K562 (cell line): Measurements from ENCODE around the gene GRAMD1B. TPM values are rescaled to one million over a fixed set of nuclear protein-coding genes. Genes with fewer than 3 reads are reported as not detected.

Experiments used
- ATAC-seq: fragments of 200-7000 bp; cut with Tn5 transposase; 3 replicates; pipeline ENCODE4 v1.9.1; 2020; ENCODE audit warnings: moderate library complexity
- BruUV-seq: library from RNA; stranded (reverse); fragments of 400-500 nt; replicated peaks from 2 replicates; lab custom pipeline; 2021; lab: Mats Ljungman, UMichigan
- CTCF ChIA-PET: fragments of 300-600 bp; formaldehyde crosslinking; extraction: SDS; loops from one replicate; lab custom pipeline; 2021; ENCODE audit warnings: low intra/inter-chr PET ratio; lab: Yijun Ruan, JAX
- POLR2A ChIA-PET: fragments of 300-600, 350-650 bp; sonication (Branson Sonifier 250); formaldehyde crosslinking; extraction: SDS; loops from one replicate; lab custom pipeline; 2021; ENCODE audit warnings: antibody characterized with exemption, inconsistent platforms; lab: Yijun Ruan, JAX
- DNase-seq, 4 experiments: peaks; one replicate each; pipeline versions ENCODE4 v3.0.0 to v3.0.0-alpha.2; 2011 to 2018; ENCODE audit warnings: low spot score in 3 of 4, mixed read lengths in 3 of 4; ENCODE audit errors: extremely low read depth in 1 of 4
- FAIRE-seq: peaks from 2 replicates; lab custom pipeline; 2011; peaks lifted over from hg19 to GRCh38; lab: Jason Lieb, UNC
- H2AFZ ChIP-seq: 2 replicates; pipeline ENCODE4 v1.6.0; 2011; ENCODE audit warnings: low read depth, low read length, control low read depth, inconsistent platforms
- H3K27ac ChIP-seq: fragments of 200-600 bp; 3 replicates; pipeline ENCODE4 v1.8.0; 2011; ENCODE audit warnings: low read depth, mild to moderate bottlenecking, control low read depth, inconsistent platforms, low read length, moderate library complexity, mixed read lengths; ENCODE audit errors: extremely low read depth
- H3K27me3 ChIP-seq, 2 experiments: fragments of 300-600 bp in 1 of 2; 2 replicates in 1 of 2; 3 replicates in 1 of 2; pipeline versions ENCODE4 v1.6.0 to v1.8.0; 2011; ENCODE audit warnings: inconsistent platforms in 2 of 2, low read length in 2 of 2, mild to moderate bottlenecking in 1 of 2, mixed read lengths in 1 of 2, moderate library complexity in 1 of 2; ENCODE audit not compliant: control insufficient read depth in 2 of 2, insufficient read depth in 2 of 2
- H3K36me3 ChIP-seq: fragments of 300-600 bp; 3 replicates; pipeline ENCODE4 v1.8.0; 2011; ENCODE audit warnings: mild to moderate bottlenecking, low read length, inconsistent platforms; ENCODE audit not compliant: control insufficient read depth, insufficient read depth
- H3K4me1 ChIP-seq, 2 experiments: fragments of 200-600 bp in 1 of 2; replicated peaks in 1 of 2; 2 replicates in 1 of 2; 3 replicates in 1 of 2; pipeline versions ENCODE4 v1.5.1 to v1.8.0; 2011; ENCODE audit warnings: inconsistent platforms in 2 of 2, low read length in 2 of 2, mild to moderate bottlenecking in 1 of 2, mixed read lengths in 1 of 2, moderate library complexity in 1 of 2; ENCODE audit not compliant: control insufficient read depth in 2 of 2, insufficient read depth in 2 of 2
- H3K4me2 ChIP-seq: 2 replicates; pipeline ENCODE4 v1.6.1; 2011; ENCODE audit warnings: low read length, control low read depth, inconsistent platforms, mixed read lengths; ENCODE audit not compliant: insufficient read depth
- H3K4me3 ChIP-seq: fragments of 200-600 bp; sonication (generic), shearing (Covaris generic); 2 replicates; pipeline ENCODE4 v1.5.1; 2016; ENCODE audit warnings: control low read depth, inconsistent platforms
- H3K79me2 ChIP-seq: fragments of 200-600 bp; 3 replicates; pipeline ENCODE4 v1.8.0; 2011; ENCODE audit warnings: low read length, inconsistent platforms; ENCODE audit not compliant: control insufficient read depth, insufficient read depth
- H3K9ac ChIP-seq, 2 experiments: 2 replicates each; pipeline versions ENCODE4 v1.6.0 to v1.6.1; 2011; ENCODE audit warnings: low read depth in 2 of 2, low read length in 2 of 2, control low read depth in 1 of 2, inconsistent platforms in 1 of 2, mild to moderate bottlenecking in 1 of 2, mixed read lengths in 1 of 2; ENCODE audit not compliant: insufficient read depth in 1 of 2
- H3K9me1 ChIP-seq: one replicate; pipeline ENCODE4 v1.6.0; 2011; ENCODE audit warnings: inconsistent platforms, mild to moderate bottlenecking, low read length, moderate library complexity; ENCODE audit not compliant: control insufficient read depth, insufficient read depth
- H3K9me3 ChIP-seq: replicated peaks from 2 replicates; pipeline ENCODE4 v1.5.1; 2011; ENCODE audit warnings: low read depth, low read length, inconsistent platforms; ENCODE audit not compliant: control insufficient read depth, insufficient read depth
- H4K20me1 ChIP-seq: replicated peaks from 2 replicates; pipeline ENCODE4 v1.6.1; 2011; ENCODE audit warnings: low read length, inconsistent platforms, mixed read lengths; ENCODE audit not compliant: control insufficient read depth, insufficient read depth
- CBFB ChIP-seq: sonication (generic); formaldehyde crosslinking; IDR thresholded peaks from 2 replicates; pipeline ENCODE4 v1.4.0; 2020; ENCODE audit warnings: mild to moderate bottlenecking, missing genetic modification reagents
- CHD2 ChIP-seq: IDR thresholded peaks from 2 replicates; pipeline ENCODE4 v1.6.1; 2011; ENCODE audit warnings: low read depth, low read length
- CSDE1 ChIP-seq, 2 experiments: fragments of 450-650 bp; IDR thresholded peaks; 2 replicates each; pipeline ENCODE4 v1.6.1; 2016; ENCODE audit warnings: mild to moderate bottlenecking in 1 of 2
- CXXC5 ChIP-seq: fragments of 250-450 bp; sonication (Bioruptor Pico); IDR thresholded peaks from 2 replicates; pipeline ENCODE4 v1.8.0; 2022; ENCODE audit warnings: inconsistent platforms, mild to moderate bottlenecking, moderate library complexity
- DMBX1 ChIP-seq: fragments of 250-450 bp; sonication (Bioruptor Pico); IDR thresholded peaks from 2 replicates; pipeline ENCODE4 v1.8.0; 2022; ENCODE audit warnings: inconsistent platforms, mild to moderate bottlenecking, moderate library complexity, borderline replicate concordance
- DPF2 ChIP-seq: fragments of 450-650 bp; IDR thresholded peaks from 2 replicates; pipeline ENCODE4 v1.6.1; 2016
- ETV1 ChIP-seq: fragments of 450-650 bp; conservative IDR thresholded peaks from 2 replicates; pipeline ENCODE4 v1.6.1; 2016; ENCODE audit warnings: missing genetic modification characterization, control low read depth, low read depth, missing compliant biosample characterization
- HMG20B ChIP-seq: fragments of 250-450 bp; sonication (Bioruptor Pico); IDR thresholded peaks from 2 replicates; pipeline ENCODE4 v1.5.0; 2021; ENCODE audit warnings: mild to moderate bottlenecking
- KLF1 ChIP-seq: fragments of 450-650 bp; IDR thresholded peaks from 2 replicates; pipeline ENCODE4 v1.6.1; 2016; ENCODE audit warnings: missing genetic modification characterization, missing compliant biosample characterization
- NFIX ChIP-seq: fragments of 250-450 bp; sonication (Bioruptor Pico); IDR thresholded peaks from 2 replicates; pipeline ENCODE4 v1.4.0; 2020; ENCODE audit warnings: low read depth, mild to moderate bottlenecking, moderate library complexity
- RUNX1 ChIP-seq: sonication (generic); IDR thresholded peaks from 2 replicates; pipeline ENCODE4 v1.6.1; 2016; ENCODE audit warnings: antibody characterized with exemption, low read depth
- TCF7L2 ChIP-seq: fragments of 150-350 bp; IDR thresholded peaks from 2 replicates; pipeline ENCODE4 v1.6.1; 2016; ENCODE audit warnings: low read depth, mild to moderate bottlenecking, low read length, moderate library complexity
- TEAD1 ChIP-seq, 2 experiments: fragments of 450-650 bp in 1 of 2; sonication (generic) in 1 of 2; formaldehyde crosslinking; IDR thresholded peaks; 2 replicates each; pipeline versions ENCODE4 v1.4.0 to v1.8.0; 2020 to 2022; ENCODE audit warnings: mild to moderate bottlenecking in 2 of 2, missing genetic modification reagents in 1 of 2
- TGIF2 ChIP-seq: sonication (generic); formaldehyde crosslinking; IDR thresholded peaks from 2 replicates; pipeline ENCODE4 v1.8.1; 2022; ENCODE audit warnings: mild to moderate bottlenecking, missing genetic modification reagents, moderate library complexity
- ZFP30 ChIP-seq: fragments of 250-450 bp; sonication (Bioruptor Pico); IDR thresholded peaks from 2 replicates; pipeline ENCODE4 v1.8.0; 2022; ENCODE audit warnings: moderate library complexity, mild to moderate bottlenecking, inconsistent platforms, borderline replicate concordance
- ZNF384 ChIP-seq: IDR thresholded peaks from 2 replicates; pipeline ENCODE4 v1.6.1; 2012; ENCODE audit warnings: low read depth, low read length, improper control_type of control experiment
- ZNF584 ChIP-seq: fragments of 200-800 bp; sonication (Bioruptor generic); IDR thresholded peaks from 2 replicates; pipeline ENCODE4 v1.6.1; 2016; ENCODE audit warnings: low read depth, mild to moderate bottlenecking, missing genetic modification characterization, missing compliant biosample characterization
- ZNF592 ChIP-seq: fragments of 450-650 bp; IDR thresholded peaks from 2 replicates; pipeline ENCODE4 v1.6.1; 2017; ENCODE audit warnings: antibody characterized with exemption, mild to moderate bottlenecking
- ZNF699 ChIP-seq: fragments of 250-450 bp; sonication (Bioruptor Pico); IDR thresholded peaks from 2 replicates; pipeline ENCODE4 v1.8.0; 2021; ENCODE audit warnings: mild to moderate bottlenecking, moderate library complexity; ENCODE audit not compliant: insufficient replicate concordance
- ZNF785 ChIP-seq: fragments of 250-450 bp; sonication (Bioruptor Pico); IDR thresholded peaks from 2 replicates; pipeline ENCODE4 v1.4.0; 2020; ENCODE audit warnings: mild to moderate bottlenecking
- WGBS: fragments of 100-300 bp; shearing (Covaris generic); methylation state at CpG from one replicate; pipeline ENCODE4 v1.1.6; 2016; ENCODE audit warnings: low coverage, mixed read lengths; ENCODE audit not compliant: insufficient coverage; ENCODE audit errors: missing lambda C conversion rate; 5-methylcytosine and 5-hydroxymethylcytosine counted together
- in situ Hi-C: fragments of 300-500 bp; cut with MboI; formaldehyde crosslinking; loops from 4 replicates; pipeline ENCODE4 v1.15.0; 2018; ENCODE audit warnings: inconsistent platforms, mixed read lengths
- intact Hi-C: fragments of 100-400 bp; cut with micrococcal nuclease; formaldehyde crosslinking; loops from 2 replicates; pipeline ENCODE4 v1.14.2; 2022
- polyA plus RNA-seq, 8 experiments: library from polyadenylated mRNA; depleted of rRNA in 4 of 8; stranded (reverse) in 5 of 8; unstranded in 3 of 8; fragments of >200 nt; fragmentation: Nextera tagmentation in 2 of 8; fragmentation: Illumina TruSeq in 1 of 8; extraction: Ambion mirVana in 2 of 8; extraction: Trizol in 1 of 8; gene quantifications; 2 replicates each; pipeline versions ENCODE4 v1.2.1 to v1.2.3, GENCODE V29; 2011 to 2014; ENCODE audit warnings: inconsistent platforms in 1 of 8, missing spikeins in 1 of 8
- total RNA-seq, 7 experiments: library from RNA; depleted of rRNA in 6 of 7; stranded (reverse); fragments of >200 nt in 6 of 7; fragmentation: Illumina TruSeq in 2 of 7; extraction: Trizol in 2 of 7; gene quantifications; 2 replicates each; pipeline versions ENCODE4 v1.2.1 to v1.2.3, GENCODE V29; 2011 to 2021; ENCODE audit warnings: low replicate concordance in 1 of 7

Gene GRAMD1B
- total and polyA plus RNA-seq, 9 of the 15 experiments (the other 6 are each of a cell fraction or from before 2014, with no cell fraction given) = 0.31 TPM; not detected in 8

DNA sequence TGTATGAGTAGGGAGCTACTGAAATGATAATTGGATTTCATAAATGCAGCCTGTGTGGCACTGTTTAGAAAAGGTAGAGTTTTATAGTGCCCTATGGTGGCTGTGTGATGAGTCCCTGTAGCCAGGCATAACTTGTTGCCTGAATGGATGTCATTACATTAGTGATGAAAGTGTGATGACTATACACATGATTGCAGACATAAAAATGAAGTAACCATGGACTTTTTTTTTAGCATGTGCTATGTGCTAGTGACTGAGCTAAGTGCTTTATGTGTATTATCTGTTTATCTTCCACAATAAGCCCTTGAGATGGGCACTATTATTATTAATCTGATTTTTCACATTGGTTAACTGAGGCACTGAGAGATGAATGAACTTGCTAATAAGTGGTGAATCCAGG lies 13.5 kb upstream of the GRAMD1B start (continued):
- TF ChIP-seq CBFB (CRISPR knock-in tag) = no peak
- no peak for TF ChIP-seq HMG20B (CRISPR knock-in tag)
- TF ChIP-seq DMBX1 (CRISPR knock-in tag) = no peak
- no peak for TF ChIP-seq ZNF699 (CRISPR knock-in tag)
- TF ChIP-seq ETV1 (tag) = no peak
- no peak for TF ChIP-seq ZNF785 (CRISPR knock-in tag)

- H3K27ac ChIP-seq = no peak overlapping the region
- H3K9me1 ChIP-seq = no peaks in the 10 kb centered on the region
- DNase-seq = no peak
- ATAC-seq = no peak
- no peak overlapping the region for H2AFZ ChIP-seq
- H3K9me3 ChIP-seq = no peaks in the 10 kb centered on the region
- no peak overlapping the region for H3K4me3 ChIP-seq
- no peaks in the 10 kb centered on the region for H3K79me2 ChIP-seq
- in situ Hi-C loops = no loop called here
- no peaks in the 10 kb centered on the region for H3K4me1 ChIP-seq
- POLR2A ChIA-PET = no interaction called here
- 2% methylated on average over 4 of the region's 4 CpGs for WGBS
- H3K9ac ChIP-seq = no peak overlapping the region
- CTCF ChIA-PET = no interaction called here
- H4K20me1 ChIP-seq = no peaks in the 10 kb centered on the region
- FAIRE-seq = no peak
- BruUV-seq = no TSS peak
- no peaks in the 10 kb centered on the region for H3K36me3 ChIP-seq
- intact Hi-C loops = no loop called here
- H3K4me2 ChIP-seq = no peak overlapping the region
- H3K27me3 ChIP-seq = no peaks in the 10 kb centered on the region
- TF ChIP-seq ZFP30 (CRISPR knock-in tag) (no peak), DPF2 (no peak), CXXC5 (no peak), NFIX (CRISPR knock-in tag) (no peak), TCF7L2 (no peak), ZNF584 (CRISPR knock-in tag) (no peak), TEAD1 (CRISPR knock-in tag; IDR thresholded peaks at IDR 0.05) (no peak), ZNF592 (no peak), ZNF384 (no peak), TGIF2 (CRISPR knock-in tag) (no peak), CHD2 (no peak), RUNX1 (no peak), CSDE1 (IDR thresholded peaks at IDR 0.05) (no peak), KLF1 (no peak)
Observed at GRCh38 chr11:123418351-123419114, 11.5 kb upstream of the GRAMD1B start.
